ENCODE measurements around the gene PDE4B.

- no peak for TF ChIP-seq CTCF (conservative IDR thresholded peaks at IDR 0.05; ENCODE audit: low read length)
- TF ChIP-seq EZH2phosphoT487 (IDR thresholded peaks at IDR 0.05; ENCODE audit: borderline replicate concordance) = no peak
Measured at GRCh38 chr1:66384258-66384921, 591.7 kb downstream of the PDE4B start.

Measured in Loucy (cell line).